H54 (cell line): ENCODE measurements around the gene NR5A2.

ENCODE experiments used
- DNase-seq: peaks from one replicate; pipeline ENCODE4 v3.0.0; 2011; ENCODE audit warnings: low spot score, mixed read lengths; ENCODE audit not compliant: insufficient read length
- FAIRE-seq: peaks from 3 replicates; lab custom pipeline; 2011; peaks lifted over from hg19 to GRCh38; lab: Jason Lieb, UNC
- POLR2A ChIP-seq: IDR thresholded peaks from 2 replicates; pipeline ENCODE4 v1.6.1; 2011; ENCODE audit warnings: low read depth, mild to moderate bottlenecking, low read length

Gene NR5A2

DNA sequence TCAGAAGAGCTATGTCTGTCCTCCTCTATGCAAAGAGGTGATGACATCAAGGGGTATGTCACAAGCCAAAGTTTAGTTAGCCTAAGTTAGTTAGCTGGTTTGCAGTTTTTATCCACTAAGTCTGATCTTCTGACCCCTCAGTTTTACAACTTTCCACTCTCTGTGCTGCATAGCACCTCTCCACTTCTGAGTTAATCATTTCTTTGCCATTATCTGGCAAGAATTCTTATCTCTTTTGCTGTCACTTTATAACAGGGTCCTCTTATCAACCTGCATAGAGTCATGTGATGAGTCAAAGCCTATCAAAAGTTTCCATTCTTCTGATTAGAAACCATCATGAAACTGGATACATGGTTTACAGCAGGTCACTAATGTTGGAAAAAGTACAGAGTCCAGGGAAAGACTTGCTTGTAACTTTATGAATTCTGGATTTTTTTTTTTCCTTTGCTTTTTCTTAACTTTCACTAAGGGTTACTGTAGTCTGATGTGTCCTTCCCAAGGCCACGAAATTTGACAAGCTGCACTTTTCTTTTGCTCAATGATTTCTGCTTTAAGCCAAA lies at the start of gene NR5A2:
Gene NR5A2, plus strand, starts transcription at position 447 of the 560 bp plus-strand sequence. CDS start 138 bp downstream, outside the sequence.
- no peak for DNase-seq
- no peak for FAIRE-seq
- TF ChIP-seq POLR2A, result no peak

GRCh38 chr1:199978408-199978940 lies 49.0 kb upstream of the NR5A2 start:
- FAIRE-seq, result no peak
- TF ChIP-seq POLR2A, result no peak
- DNase-seq, result no peak

GRCh38 chr1:199979071-199979470 lies 48.4 kb upstream of the NR5A2 start:
- FAIRE-seq, result no peak
- TF ChIP-seq POLR2A, result no peak
- no peak for DNase-seq

- no peak for TF ChIP-seq POLR2A
- DNase-seq (no peak), FAIRE-seq (no peak)
Observed at GRCh38 chr1:199981584-199981983, 45.9 kb upstream of the NR5A2 start.

DNA sequence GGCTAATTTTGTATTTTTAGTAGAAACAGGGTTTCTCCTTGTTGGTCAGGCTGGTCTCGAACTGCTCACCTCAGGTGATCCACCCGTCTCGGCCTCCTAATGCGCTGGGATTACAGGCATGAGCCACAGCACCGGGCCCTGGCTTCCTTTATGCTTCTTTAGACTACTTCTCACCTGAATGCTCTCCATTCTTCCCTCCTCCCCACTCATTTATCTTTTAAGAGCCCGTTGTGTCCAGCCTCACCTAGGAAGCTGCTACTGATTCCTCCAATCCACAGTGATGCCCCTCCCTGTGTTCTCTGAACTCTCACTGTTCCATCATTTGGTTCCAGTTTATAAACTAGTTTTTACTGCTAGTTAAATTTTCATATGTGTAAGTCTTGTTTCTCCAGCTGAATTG lies 44.9 kb upstream of the NR5A2 start:
- DNase-seq (no peak), FAIRE-seq (no peak)
- no peak for TF ChIP-seq POLR2A

GRCh38 chr1:199983531-199983930 lies 44.0 kb upstream of the NR5A2 start:
- FAIRE-seq, result no peak
- TF ChIP-seq POLR2A, result no peak

DNA sequence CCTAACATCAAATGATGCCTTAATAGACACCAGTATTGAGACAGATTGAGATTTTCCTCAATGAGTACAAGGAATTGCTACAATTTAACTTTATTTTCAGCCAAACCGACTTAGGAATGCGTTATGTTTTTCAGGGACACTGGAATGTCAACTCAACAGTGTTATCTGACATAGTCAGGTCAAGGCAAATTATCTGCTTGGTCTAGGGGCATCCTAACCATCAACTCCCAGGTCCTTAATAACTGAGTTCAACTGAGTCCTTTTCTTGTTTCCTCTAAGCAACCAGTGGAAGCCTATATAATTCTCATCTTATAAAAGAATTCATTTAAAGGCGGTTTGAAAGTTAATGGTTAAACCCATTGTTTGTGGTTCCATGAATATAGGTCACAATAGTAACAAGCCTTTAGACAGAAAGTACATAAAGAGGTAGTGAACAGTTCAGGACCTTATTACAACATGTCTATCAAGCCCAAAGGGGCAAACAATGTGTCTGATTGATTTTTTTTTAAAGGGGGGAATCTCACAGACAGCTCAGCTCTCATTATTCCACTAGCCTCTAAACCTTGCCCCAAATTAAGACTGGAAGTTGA lies 32.3 kb upstream of the NR5A2 start:
- DNase-seq (no peak), FAIRE-seq (no peak)
- TF ChIP-seq POLR2A, result no peak

More at GRCh38 chr1:199983531-199983930, 44.0 kb upstream of the NR5A2 start:
- DNase-seq, result no peak

DNA sequence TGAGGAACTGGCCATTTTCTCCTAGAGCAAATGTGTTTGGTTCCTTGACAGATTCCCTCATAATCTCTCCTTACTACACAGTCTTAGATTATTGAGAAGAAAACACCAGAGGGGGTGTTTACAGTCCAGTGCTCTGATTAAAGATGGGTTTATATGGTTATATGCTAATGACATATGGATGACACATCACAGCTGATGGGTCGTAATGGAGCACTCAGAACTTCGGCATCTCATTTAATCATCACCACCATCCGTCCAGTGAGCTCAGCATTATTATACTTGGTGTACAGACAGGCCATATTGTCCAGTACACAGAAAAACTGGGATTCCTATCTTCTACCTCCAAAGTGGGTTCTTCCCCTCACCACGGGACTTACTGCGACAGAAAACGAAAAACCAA lies 22.3 kb upstream of the NR5A2 start:
- no peak for TF ChIP-seq POLR2A
- no peak for DNase-seq
- no peak for FAIRE-seq

- no peak for DNase-seq
- no peak for TF ChIP-seq POLR2A
- FAIRE-seq, result no peak
Observed at GRCh38 chr1:200006711-200007110, 20.8 kb upstream of the NR5A2 start.

GRCh38 chr1:200015811-200016210 lies 11.7 kb upstream of the NR5A2 start:
- no peak for FAIRE-seq
- no peak for DNase-seq
- TF ChIP-seq POLR2A, result no peak

DNA sequence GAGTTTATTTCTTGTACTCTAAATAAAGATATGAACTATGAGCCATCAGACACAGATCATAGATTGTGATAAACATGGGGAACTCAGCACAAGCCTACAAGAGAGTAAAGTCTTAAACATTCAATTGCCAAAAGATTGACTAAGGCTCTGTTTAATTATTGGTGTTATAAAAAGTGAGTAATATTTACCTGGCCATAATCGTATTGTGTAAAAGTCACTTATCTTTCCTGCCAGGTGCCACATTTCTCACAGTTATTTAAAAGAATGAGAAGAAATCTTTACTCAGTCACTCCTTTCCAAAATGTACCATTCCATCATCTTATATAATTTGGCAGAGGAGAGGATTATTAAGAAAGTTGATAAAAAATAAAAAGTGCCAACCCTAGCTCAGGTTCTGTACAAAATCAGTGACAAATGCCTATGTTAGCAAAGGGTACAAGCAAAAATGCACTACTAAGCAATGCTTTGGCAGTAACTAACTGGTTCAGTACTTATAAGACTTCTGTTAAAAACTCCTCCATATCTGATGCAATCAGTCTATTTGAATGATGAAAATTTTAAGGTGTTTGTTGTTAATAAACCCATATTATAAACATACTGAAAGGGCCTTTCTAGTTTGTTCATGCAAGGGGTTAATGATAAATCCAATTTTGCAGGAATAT lies 5.8 kb upstream of the NR5A2 start:
- TF ChIP-seq POLR2A, result no peak
- FAIRE-seq, result no peak
- DNase-seq, result no peak

GRCh38 chr1:200022239-200022804 lies 5.2 kb upstream of the NR5A2 start:
- TF ChIP-seq POLR2A, result no peak
- no peak for DNase-seq
- FAIRE-seq, result no peak

- DNase-seq (no peak), FAIRE-seq (no peak)
- no peak for TF ChIP-seq POLR2A
Observed at GRCh38 chr1:200028586-200029034, 1.1 kb downstream of the NR5A2 start.
